ENCODE measurements around the gene TMEM151B. TPM values are rescaled to one million over a fixed set of nuclear protein-coding genes. Genes with fewer than 3 reads are reported as not detected.

Gene TMEM151B
- total RNA-seq, 4 donors from 2014 or later = 0.14 to 3.8 (median 1.7) TPM

DNA sequence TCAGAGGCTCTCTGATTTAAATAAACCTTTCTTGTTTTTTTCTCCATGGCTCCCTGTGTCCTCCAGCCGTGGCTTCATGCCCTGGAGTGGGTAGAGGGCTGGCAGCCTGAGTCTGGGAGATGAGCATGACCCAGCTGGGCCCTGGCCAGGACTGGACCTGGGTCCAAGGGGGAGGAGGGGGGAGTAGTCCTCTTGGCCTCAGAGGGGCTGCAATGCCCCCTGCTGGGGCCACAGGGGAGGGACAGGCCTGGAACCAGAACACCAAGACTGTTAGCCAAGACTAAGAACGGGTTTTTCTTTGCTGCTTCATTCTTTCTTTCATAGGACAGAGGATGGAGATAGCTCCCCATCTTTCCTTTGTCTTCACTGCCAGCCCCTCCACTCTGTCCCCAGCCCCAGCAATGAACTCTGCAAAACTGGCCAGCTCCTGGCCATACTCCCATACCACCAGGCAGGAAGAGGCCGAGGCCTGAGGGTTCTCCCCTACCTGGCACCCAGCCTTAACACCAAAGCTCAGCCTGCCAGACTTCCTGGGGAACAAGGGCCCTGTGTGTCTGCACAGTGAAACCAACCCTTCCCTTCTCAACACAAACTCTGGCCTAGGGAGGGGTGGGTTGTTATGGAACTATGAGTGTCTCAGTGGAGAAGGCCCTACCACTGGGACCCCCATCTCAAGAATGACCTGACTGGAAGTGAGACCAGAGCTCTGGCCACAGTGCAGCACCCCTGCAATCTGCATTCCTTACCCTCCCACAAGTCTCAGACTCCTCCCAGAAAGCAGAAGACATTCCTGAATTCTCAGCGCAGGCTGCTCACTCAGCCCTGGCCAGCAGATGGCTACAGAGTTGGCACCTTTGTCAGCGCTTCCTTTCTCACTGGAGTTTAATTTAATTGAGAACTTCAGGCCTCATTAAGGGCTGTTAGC, 35.9 kb upstream of the TMEM151B start:
- H3K27me3 ChIP-seq = no peaks in the 10 kb centered on the region
- 36% methylated on average over 5 of the region's 5 CpGs; no CpG with 5 or more reads in 1 of the 2 donors for WGBS, 2 donors (ENCODE audit: low coverage in 1 of 2)
- H3K9me3 ChIP-seq = no peaks in the 10 kb centered on the region
- peak overlapping the region; percentile 62 to 94 (median 92) for H3K27ac ChIP-seq
- DNase-seq = peak; percentile 71
- no peaks in the 10 kb centered on the region for H3K36me3 ChIP-seq
- in situ Hi-C loops (cut with MboI; ENCODE audit: low pct_ligation_motif_present in 1 of 4, low pct_unique_long_range_greater_than_20kb in 1 of 4, low sequenced_read_pairs in 3 of 4) = loop anchor here in 2 of 4 donors (10.0 kb wide), 2 partner anchors 60 to 70 kb away; no protein-coding TSS in a partner anchor
- H3K4me3 ChIP-seq = no peak overlapping the region
- peaks cover 36 to 53% (median 39%) of the 10 kb centered on the region in 4 donors for H3K4me1 ChIP-seq
- intact Hi-C loops (cut with DNase I; ENCODE audit: low total_unique reads) = loop anchor here (2.0 to 5.0 kb wide), 2 partner anchors 14 to 62 kb away; no protein-coding TSS in a partner anchor
- TF ChIP-seq, protein P1, sequence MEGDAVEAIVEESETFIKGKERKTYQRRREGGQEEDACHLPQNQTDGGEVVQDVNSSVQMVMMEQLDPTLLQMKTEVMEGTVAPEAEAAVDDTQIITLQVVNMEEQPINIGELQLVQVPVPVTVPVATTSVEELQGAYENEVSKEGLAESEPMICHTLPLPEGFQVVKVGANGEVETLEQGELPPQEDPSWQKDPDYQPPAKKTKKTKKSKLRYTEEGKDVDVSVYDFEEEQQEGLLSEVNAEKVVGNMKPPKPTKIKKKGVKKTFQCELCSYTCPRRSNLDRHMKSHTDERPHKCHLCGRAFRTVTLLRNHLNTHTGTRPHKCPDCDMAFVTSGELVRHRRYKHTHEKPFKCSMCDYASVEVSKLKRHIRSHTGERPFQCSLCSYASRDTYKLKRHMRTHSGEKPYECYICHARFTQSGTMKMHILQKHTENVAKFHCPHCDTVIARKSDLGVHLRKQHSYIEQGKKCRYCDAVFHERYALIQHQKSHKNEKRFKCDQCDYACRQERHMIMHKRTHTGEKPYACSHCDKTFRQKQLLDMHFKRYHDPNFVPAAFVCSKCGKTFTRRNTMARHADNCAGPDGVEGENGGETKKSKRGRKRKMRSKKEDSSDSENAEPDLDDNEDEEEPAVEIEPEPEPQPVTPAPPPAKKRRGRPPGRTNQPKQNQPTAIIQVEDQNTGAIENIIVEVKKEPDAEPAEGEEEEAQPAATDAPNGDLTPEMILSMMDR (IDR thresholded peaks at IDR 0.05) = peak; percentile 50 to 68 (median 57)
- TF ChIP-seq POLR2A (IDR thresholded peaks at IDR 0.05) (no peak), POLR2AphosphoS5 (IDR thresholded peaks at IDR 0.05) (peak; percentile 45 to 76 (median 69)), EP300 (IDR thresholded peaks at IDR 0.05; ENCODE audit: low read depth) (no peak)

DNA sequence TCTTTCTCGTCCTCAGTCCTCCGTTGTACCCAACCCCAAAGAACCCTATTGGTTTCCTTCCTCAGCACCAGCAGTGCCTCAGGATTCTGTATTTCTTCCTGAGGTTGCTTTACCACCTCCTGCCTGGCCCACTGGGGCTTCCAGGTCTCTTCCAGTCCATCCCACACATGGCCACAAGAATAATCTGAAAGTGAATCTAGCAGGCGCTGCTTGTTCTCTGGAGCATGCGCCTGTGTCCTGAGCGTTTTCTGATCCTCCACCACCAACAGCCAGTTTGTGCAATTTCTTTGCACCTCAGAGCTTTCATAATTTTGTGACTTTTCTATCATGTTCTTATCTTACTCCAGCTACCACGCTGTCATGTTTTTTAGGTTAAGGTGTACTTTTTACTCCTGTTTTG, 35.0 kb upstream of the TMEM151B start:
- Histone ChIP-seq H3K27ac (peak overlapping the region; percentile 62 to 94 (median 92)), H3K27me3 (no peaks in the 10 kb centered on the region), H3K36me3 (no peaks in the 10 kb centered on the region), H3K4me1 (peaks cover 32 to 53% (median 39%) of the 10 kb centered on the region in 4 donors), H3K4me3 (no peak overlapping the region), H3K9me3 (no peaks in the 10 kb centered on the region)
- no peak for DNase-seq
- TF ChIP-seq POLR2A (IDR thresholded peaks at IDR 0.05) (no peak), EP300 (IDR thresholded peaks at IDR 0.05; ENCODE audit: low read depth) (no peak), POLR2AphosphoS5 (IDR thresholded peaks at IDR 0.05) (no peak)
- TF ChIP-seq, protein P1 (IDR thresholded peaks at IDR 0.05) = no peak
- WGBS, 2 donors (ENCODE audit: low coverage in 1 of 2) = 63% methylated on average over 6 of the region's 6 CpGs; no CpG with 5 or more reads in 1 of the 2 donors
- intact Hi-C loops (cut with DNase I; ENCODE audit: low total_unique reads) = loop anchor here (2.0 to 5.0 kb wide), 2 partner anchors 14 to 63 kb away; no protein-coding TSS in a partner anchor
- in situ Hi-C loops (cut with MboI; ENCODE audit: low pct_ligation_motif_present in 1 of 4, low pct_unique_long_range_greater_than_20kb in 1 of 4, low sequenced_read_pairs in 3 of 4) = loop anchor here in 2 of 4 donors (10.0 kb wide), 2 partner anchors 60 to 70 kb away; no protein-coding TSS in a partner anchor

DNA sequence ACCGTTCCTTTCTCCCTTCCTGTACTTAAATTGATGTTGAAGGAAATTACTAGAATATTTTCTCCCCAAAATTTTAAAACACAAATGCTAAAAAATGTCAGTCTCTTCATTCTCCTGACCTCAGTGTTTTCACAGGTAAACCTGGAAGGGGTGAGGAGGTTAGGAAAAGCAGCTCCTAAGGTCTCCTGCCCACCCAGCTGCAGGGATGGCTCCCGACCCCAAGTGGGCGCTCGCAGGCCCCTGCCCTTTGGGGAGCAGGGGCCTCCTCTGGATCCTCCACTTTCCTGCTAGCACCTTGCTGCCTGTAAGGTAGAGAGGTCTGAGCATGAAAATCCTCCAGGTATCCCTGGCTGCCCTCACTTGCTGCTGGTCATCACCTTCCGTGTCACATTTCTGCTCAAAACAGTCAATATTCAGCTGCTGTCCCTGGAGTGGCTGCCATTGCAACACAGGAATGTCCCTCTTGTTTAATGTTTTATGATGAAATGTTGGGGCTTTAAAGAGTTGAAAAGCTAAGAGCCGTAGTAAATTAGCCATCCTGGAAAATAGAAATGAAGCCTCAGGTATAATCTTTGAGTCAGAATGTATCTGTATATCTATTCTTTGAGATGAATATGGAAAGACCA, 34.2 kb upstream of the TMEM151B start:
- H3K27ac ChIP-seq = peak overlapping the region; percentile 62 to 94 (median 92)
- H3K4me1 ChIP-seq = peaks cover 32 to 53% (median 39%) of the 10 kb centered on the region in 4 donors
- in situ Hi-C loops (cut with MboI; ENCODE audit: low pct_ligation_motif_present in 1 of 4, low pct_unique_long_range_greater_than_20kb in 1 of 4, low sequenced_read_pairs in 3 of 4) (loop anchor here in 2 of 4 donors (10.0 kb wide), 2 partner anchors 61 to 71 kb away; no protein-coding TSS in a partner anchor), intact Hi-C loops (cut with DNase I; ENCODE audit: low total_unique reads) (loop anchor here (2.0 to 5.0 kb wide), 2 partner anchors 15 to 64 kb away; no protein-coding TSS in a partner anchor)
- no peaks in the 10 kb centered on the region for H3K9me3 ChIP-seq
- no peaks in the 10 kb centered on the region for H3K27me3 ChIP-seq
- WGBS, 2 donors (ENCODE audit: low coverage in 1 of 2) = 90 to 98% methylated on average over 4 to 6 of the region's 6 CpGs
- H3K4me3 ChIP-seq = no peak overlapping the region
- no peak for DNase-seq
- H3K36me3 ChIP-seq = no peaks in the 10 kb centered on the region
- TF ChIP-seq POLR2AphosphoS5 (IDR thresholded peaks at IDR 0.05) = no peak
- TF ChIP-seq, protein P1 (IDR thresholded peaks at IDR 0.05) = no peak
- no peak for TF ChIP-seq POLR2A (IDR thresholded peaks at IDR 0.05)
- TF ChIP-seq EP300 (IDR thresholded peaks at IDR 0.05; ENCODE audit: low read depth) = no peak

Data from transverse colon (tissue), 4 donors.